NCI-H748 (cell line): ENCODE data around the gene AKIRIN2.
A peak's percentile ranks its signal among the peaks of the same experiment; 100 is the strongest.

Source experiments
- DNase-seq: peaks from one replicate; lab custom pipeline; 2025; ENCODE audit not compliant: unreplicated experiment; lab: John Stamatoyannopoulos, UW

The AKIRIN2 gene

GRCh38 chr6:87701676-87702588 lies at the start of gene AKIRIN2:
Gene AKIRIN2, minus strand, starts transcription at chr6:87702233. Its CDS starts 549 bp downstream, at chr6:87701684.
- DNase-seq, result peak; percentile 99

GRCh38 chr6:87747646-87748045 lies 45.6 kb upstream of the AKIRIN2 start:
- no peak for DNase-seq

GRCh38 chr6:87745966-87746721 lies 44.1 kb upstream of the AKIRIN2 start:
- DNase-seq, result no peak

- DNase-seq, result no peak
Observed at GRCh38 chr6:87743454-87743853, 41.4 kb upstream of the AKIRIN2 start.

- no peak for DNase-seq
Observed at GRCh38 chr6:87742106-87742505, 40.1 kb upstream of the AKIRIN2 start.

- DNase-seq, result no peak
Observed at GRCh38 chr6:87741001-87741650, 39.1 kb upstream of the AKIRIN2 start.

- DNase-seq, result no peak
Observed at GRCh38 chr6:87738744-87739143, 36.7 kb upstream of the AKIRIN2 start.

- no peak for DNase-seq
Observed at GRCh38 chr6:87738000-87738399, 36.0 kb upstream of the AKIRIN2 start.

GRCh38 chr6:87736809-87737540 lies 34.9 kb upstream of the AKIRIN2 start:
- DNase-seq, result no peak

GRCh38 chr6:87731818-87732661 lies 30.0 kb upstream of the AKIRIN2 start:
- DNase-seq, result peak; percentile 84

GRCh38 chr6:87731080-87731479 lies 29.0 kb upstream of the AKIRIN2 start:
- no peak for DNase-seq

GRCh38 chr6:87729965-87730719 lies 28.1 kb upstream of the AKIRIN2 start:
- no peak for DNase-seq

GRCh38 chr6:87728706-87729105 lies 26.7 kb upstream of the AKIRIN2 start:
- no peak for DNase-seq

GRCh38 chr6:87724983-87725811 lies 23.2 kb upstream of the AKIRIN2 start:
- no peak for DNase-seq

- no peak for DNase-seq
Observed at GRCh38 chr6:87723170-87724078, 21.4 kb upstream of the AKIRIN2 start.

- DNase-seq, result no peak
Observed at GRCh38 chr6:87722540-87723169, 20.6 kb upstream of the AKIRIN2 start.

GRCh38 chr6:87721311-87721710 lies 19.3 kb upstream of the AKIRIN2 start:
- no peak for DNase-seq
